C4-2B (cell line): ENCODE results near the gene IL27RA.

Experiments
- CTCF ChIP-seq: fragments of 450-650 bp; conservative IDR thresholded peaks from 2 replicates; pipeline ENCODE4 v1.5.1; 2017; ENCODE audit warnings: mild to moderate bottlenecking
- ZFX ChIP-seq: fragments of 450-650 bp; IDR thresholded peaks from 2 replicates; pipeline ENCODE4 v1.6.1; 2017

GRCh38 chr19:14081797-14082674, 50.5 kb downstream of the IL27RA start:
- TF ChIP-seq CTCF (no peak), ZFX (0 out of 2 replicates have a peak, but pooled peaks have one; percentile 3)
